Measurements from ENCODE around the gene SRSF10. TPM values are rescaled to one million over a fixed set of nuclear protein-coding genes. Genes with fewer than 3 reads are reported as not detected.
A peak's percentile ranks its signal among the peaks of the same experiment; 100 is the strongest.
"Not testable (repeated sequence)": the region's sequence is repeated elsewhere in the genome, so short reads cannot be mapped to it uniquely, and the experiment has no call there.

Gene SRSF10
- total RNA-seq, 1 donor = 113 TPM

GRCh38 chr1:23959461-23960290 is 20.5 kb downstream of the SRSF10 start, which contains the start of gene PNRC2:
TSS of gene PNRC2 (plus strand) at chr1:23959828. CDS start at chr1:23961458, 1,630 bp downstream.
- DNase-seq (ENCODE audit: low read depth in 2 of 3, low spot score in 2 of 3) = peak; percentile 87 to 97 (median 96)

DNA sequence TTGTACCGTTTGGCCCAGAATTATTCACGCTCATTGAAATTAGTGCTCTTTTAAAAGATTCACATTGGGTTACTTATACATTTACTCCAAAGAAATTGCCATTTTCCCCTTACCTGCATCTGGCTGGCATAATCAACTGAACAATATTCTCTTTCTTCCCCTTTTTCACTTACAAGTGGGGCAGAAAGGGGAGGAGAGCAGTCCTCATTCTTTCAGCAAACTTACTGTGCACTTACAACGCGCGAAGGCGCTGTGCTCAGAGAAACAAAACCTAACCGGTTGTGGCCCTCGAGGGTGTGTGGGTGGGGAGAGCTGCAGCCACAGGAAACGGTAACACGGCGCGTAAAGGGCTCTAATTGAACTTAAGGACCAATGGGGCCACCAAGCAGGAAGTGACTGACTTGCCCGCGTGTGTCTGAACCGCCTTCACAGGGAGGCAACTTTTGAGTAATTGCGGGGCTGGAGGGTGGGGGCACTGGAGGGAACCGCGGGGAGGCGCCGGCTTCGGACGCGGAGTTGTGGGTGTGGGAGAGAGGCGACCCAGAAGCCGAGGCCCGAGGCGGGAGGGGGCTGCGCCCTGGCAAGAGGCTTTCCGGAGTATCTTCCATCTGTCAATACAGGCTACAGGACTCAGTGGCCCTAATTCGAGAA is 21.2 kb downstream of the SRSF10 start:
- DNase-seq (ENCODE audit: low read depth in 2 of 3, low spot score in 2 of 3) = peak; percentile 76 to 98 (median 97)

- DNase-seq (ENCODE audit: low read depth in 2 of 3, low spot score in 2 of 3) = not testable (repeated sequence)
Observed at GRCh38 chr1:23958040-23958809, 21.9 kb downstream of the SRSF10 start.

- no peak for DNase-seq (ENCODE audit: low read depth in 2 of 3, low spot score in 2 of 3)
Observed at GRCh38 chr1:23957096-23957495, 23.0 kb downstream of the SRSF10 start.

DNA sequence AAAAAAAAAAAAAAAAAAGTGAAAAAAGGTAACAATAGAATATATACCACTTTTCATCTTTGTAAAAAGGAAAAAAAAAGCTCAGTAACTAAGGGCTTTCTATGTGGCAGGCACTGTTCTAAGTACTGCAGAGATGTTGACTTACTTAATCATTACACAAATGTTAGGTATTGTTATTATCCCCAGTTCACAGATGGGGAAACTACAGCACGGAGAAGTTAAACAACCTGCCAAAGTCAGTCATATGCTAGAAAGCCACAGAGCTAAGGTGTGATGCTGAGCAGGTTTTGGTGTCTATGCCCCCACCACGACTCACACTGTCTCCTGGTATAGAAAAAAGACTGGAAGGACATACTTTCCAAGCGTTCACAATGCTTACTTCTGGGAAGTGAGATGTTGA is 27.1 kb downstream of the SRSF10 start:
- DNase-seq (ENCODE audit: low read depth in 2 of 3, low spot score in 2 of 3) = no peak

GRCh38 chr1:23947366-23947765 is 32.8 kb downstream of the SRSF10 start:
- DNase-seq (ENCODE audit: low read depth in 2 of 3, low spot score in 2 of 3) = no peak

GRCh38 chr1:23936481-23937176 is 43.5 kb downstream of the SRSF10 start:
- DNase-seq (ENCODE audit: low read depth in 2 of 3, low spot score in 2 of 3) = no peak

DNA sequence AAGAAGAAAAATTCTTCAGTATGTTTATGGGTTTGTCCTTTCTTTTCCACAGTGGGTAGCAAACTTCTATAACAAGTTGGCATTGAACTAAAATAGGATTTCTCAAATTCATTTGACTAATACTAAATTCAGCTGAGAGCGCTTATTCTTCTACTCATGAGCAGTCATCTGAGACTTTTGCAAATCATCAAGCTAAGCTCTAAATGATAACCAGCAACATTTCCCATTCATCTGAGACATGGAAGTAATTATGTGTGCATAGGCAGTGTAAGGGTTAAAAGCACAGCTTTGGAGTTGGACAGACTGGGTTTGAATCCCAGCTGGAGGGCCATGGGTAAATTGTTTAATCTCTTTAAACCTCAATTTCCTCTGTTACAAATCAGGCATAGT is 48.6 kb downstream of the SRSF10 start:
- DNase-seq (ENCODE audit: low read depth in 2 of 3, low spot score in 2 of 3) = no peak

DNA sequence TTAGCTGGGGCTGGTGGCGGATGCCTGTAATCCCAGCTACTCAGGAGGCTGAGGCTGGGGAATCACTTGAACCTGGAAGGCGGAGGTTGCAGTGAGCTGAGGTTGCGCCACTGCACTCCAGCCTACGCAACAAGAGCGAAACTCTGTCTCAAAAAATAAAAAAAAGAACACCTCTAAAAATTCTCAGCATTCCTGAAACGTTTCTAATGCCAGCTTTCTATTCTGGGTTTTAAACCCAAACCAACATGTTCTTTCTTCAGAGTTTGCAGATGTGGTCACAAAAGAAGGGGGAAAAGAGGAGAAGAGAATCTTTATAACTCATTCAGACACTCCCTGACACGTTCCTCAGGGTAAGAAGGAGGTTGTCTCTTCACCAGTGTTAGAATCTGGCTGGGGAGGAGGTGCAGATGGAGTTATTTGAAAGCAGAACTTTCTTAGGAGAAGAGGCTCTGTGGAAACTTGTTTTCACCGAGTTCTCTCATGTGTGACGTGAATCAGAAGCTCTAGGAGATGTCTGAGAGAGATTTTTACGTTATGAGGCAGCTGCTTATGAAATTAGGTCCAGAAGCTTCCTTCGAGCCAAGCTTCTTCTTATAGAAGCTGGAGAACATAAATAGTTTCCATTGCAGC is 49.2 kb downstream of the SRSF10 start:
- no peak for DNase-seq (ENCODE audit: low read depth in 2 of 3, low spot score in 2 of 3)

GRCh38 chr1:23930270-23930669 is 49.9 kb downstream of the SRSF10 start:
- no peak for DNase-seq (ENCODE audit: low read depth in 2 of 3, low spot score in 2 of 3)

DNA sequence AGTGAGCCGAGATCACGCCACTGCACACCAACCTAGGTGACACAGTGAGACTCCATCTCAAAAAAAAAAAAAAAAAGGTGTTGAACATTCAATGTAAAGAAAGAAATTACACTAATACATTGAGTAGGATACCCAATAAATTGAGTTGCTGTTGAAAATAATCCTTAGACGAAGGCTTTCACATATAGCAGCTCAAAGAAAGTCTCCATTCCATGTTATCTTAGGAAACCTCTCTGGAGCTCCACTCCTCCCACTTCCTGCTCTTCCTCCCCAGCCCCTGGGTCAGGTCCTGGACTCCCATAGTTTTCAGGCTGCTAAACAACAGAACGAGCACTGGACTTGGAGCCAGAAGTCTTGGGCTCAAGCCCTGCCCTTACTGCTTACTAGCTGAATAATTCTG is 51.3 kb downstream of the SRSF10 start:
- DNase-seq (ENCODE audit: low read depth in 2 of 3, low spot score in 2 of 3) = no peak

- DNase-seq (ENCODE audit: low read depth in 2 of 3, low spot score in 2 of 3) = no peak
Observed at GRCh38 chr1:23927097-23927496, 53.0 kb downstream of the SRSF10 start.

DNA sequence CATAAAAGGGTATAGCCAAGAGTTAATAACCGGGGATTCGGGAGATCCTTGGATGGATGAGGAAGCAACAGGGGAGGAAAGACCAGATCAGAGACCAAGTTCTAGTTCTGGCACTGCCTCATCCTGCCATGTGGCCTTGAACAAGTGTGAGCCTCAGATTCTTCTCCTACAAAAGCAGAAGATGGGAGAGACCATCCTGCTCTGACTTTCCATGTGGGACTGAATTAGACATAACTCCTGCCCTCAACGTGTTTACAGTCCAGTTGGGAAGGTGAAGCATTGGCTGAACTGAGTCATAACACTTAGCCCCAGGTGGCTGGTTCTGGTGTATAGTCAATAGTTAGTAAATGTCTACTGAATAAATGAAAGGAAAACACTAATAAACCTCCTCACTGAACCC is 54.8 kb downstream of the SRSF10 start:
- no peak for DNase-seq (ENCODE audit: low read depth in 2 of 3, low spot score in 2 of 3)

DNA sequence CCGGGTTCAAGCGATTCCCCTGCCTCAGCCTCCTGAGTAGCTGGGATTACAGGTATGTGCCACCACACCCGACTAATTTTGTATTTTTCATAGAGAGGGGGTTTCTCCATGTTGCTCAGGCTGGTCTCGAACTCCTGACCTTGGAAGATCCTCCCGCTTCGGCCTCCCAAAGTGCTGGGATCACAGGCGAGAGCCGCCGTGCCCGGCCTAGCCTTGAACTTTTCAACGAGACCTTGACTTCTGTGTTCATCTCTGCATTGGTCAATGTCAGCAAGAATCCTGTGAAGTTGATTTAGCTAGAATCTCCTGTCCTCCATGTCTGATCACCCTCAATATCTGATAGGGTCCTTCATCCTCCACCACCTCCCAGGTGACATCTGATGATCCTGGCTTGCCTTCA is 55.5 kb downstream of the SRSF10 start:
- DNase-seq (ENCODE audit: low read depth in 2 of 3, low spot score in 2 of 3) = no peak

- no peak for DNase-seq (ENCODE audit: low read depth in 2 of 3, low spot score in 2 of 3)
Observed at GRCh38 chr1:23923592-23924499, 56.3 kb downstream of the SRSF10 start.

DNA sequence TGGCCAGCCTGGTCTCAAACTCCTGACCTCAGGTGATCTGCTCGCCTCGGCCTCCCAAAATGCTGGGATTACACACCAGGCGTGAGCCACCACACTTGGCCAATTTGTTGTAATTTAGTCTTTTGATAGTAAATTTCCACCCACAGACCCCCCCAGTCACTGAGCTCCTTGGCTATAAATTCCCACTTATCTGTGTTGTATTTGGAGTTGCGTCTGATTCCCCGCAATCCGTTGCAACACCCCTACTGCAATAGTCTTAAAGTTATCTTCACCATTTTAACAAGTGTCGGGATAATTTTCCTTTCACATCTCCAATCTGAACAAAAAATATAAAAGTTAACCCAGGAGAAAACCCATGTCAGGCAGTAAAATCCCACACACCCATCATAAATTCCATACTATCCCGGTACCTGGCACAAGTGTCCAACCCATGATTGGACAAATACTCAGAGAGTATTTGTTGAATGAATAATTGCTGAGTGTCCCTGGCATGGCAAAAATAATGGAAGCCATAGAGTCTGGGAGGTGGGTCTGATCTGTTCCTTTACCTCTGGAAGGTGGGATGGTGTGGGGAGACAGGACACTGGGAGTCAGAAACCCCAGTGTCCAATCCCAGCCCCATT is 57.7 kb downstream of the SRSF10 start:
- no peak for DNase-seq (ENCODE audit: low read depth in 2 of 3, low spot score in 2 of 3)

DNA sequence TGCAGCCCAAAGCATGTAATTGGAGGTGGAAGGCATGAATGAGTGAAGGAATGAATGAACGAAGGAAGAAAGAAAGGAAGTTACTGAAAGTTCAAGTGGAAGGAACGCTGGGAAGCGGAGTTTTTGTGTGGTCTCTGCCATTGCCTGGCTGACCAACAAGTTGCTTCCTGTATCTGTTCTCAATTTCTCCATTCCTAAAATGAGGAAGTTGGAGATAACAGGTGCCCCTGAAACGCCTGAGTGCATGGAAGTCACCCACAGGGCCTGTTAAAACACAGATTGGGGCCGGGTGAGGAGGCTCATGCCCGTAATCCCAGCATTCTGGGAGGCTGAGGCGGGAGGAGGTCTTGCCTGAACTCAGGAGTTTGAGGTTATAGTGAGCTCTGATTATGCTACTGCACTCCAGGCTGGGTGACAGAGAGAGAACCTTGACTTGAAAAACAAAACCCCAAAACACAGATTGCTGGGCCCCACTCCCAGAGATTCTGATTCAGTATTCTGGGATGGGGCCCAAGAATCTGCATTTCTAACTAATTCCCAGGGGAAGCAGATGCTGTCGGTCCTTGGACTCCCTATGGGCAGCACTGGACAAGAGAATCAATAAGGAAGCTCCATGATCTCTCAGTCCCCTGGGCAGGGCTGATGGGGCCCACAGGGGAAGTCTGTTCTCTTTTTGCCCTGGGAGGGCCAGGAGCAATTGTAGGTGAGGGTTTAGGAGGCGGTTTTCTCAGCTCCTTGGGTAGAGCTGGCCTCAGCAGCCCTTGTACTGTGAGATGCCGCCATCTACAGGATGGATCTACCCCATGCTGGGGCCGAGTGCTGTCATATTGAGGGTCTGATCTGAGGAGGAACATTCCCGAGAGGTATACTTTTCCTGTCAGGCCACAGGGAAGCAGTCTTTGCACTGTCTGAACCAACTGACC is 63.7 kb downstream of the SRSF10 start:
- DNase-seq (ENCODE audit: low read depth in 2 of 3, low spot score in 2 of 3) = peak; percentile 16 to 87 (median 79)

GRCh38 chr1:23915466-23915865 is 64.7 kb downstream of the SRSF10 start:
- DNase-seq (ENCODE audit: low read depth in 2 of 3, low spot score in 2 of 3) = no peak
